Measurements from ENCODE around the gene SLAMF7.
"Not testable (repeated sequence)": the region's sequence is repeated elsewhere in the genome, so short reads cannot be mapped to it uniquely, and the experiment has no call there.

Gene SLAMF7

DNA sequence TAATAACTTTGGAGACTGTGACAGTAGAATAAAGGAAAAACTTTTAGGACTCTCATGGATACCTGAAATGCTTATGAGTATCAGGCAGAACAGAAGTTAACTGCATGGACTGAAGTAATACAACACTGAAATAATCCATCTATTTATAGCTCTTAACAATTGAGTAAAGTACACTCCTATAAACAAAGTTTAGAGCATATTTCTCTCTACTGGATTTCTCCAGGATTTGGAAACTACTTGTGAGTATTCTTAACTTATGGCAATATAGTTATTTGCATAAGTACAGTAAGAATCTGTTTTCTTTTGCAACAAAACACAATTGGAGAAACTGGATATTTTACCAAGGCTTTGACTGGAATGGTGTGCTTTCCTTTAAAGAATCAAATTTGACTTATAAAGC is 17.6 kb upstream of the SLAMF7 start:
- DNase-seq: no peak

- no peak for DNase-seq
Measured at GRCh38 chr1:160722726-160723125, 16.3 kb upstream of the SLAMF7 start.

GRCh38 chr1:160723332-160723731 is 15.7 kb upstream of the SLAMF7 start:
- DNase-seq: no peak

- DNase-seq: no peak
Measured at GRCh38 chr1:160724465-160725242, 14.4 kb upstream of the SLAMF7 start.

DNA sequence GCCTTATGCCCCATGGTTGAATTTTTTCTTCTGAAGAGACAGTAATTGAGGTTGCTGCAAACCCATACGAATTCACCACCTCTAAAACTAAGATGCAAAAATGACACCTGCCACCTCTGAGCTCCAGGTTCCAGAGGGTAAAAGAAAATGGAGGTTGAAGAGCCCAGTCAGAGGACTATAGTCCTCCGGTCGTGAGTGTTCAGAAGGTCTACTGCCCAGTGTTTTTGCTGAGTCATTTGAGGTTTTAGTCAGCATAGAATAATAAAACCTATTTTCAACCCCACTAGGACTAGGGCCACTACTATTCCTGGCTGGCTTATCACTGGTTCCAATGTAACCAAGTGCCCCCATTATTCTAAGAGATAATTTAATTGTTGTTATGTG is 12.9 kb upstream of the SLAMF7 start:
- DNase-seq: no peak

DNA sequence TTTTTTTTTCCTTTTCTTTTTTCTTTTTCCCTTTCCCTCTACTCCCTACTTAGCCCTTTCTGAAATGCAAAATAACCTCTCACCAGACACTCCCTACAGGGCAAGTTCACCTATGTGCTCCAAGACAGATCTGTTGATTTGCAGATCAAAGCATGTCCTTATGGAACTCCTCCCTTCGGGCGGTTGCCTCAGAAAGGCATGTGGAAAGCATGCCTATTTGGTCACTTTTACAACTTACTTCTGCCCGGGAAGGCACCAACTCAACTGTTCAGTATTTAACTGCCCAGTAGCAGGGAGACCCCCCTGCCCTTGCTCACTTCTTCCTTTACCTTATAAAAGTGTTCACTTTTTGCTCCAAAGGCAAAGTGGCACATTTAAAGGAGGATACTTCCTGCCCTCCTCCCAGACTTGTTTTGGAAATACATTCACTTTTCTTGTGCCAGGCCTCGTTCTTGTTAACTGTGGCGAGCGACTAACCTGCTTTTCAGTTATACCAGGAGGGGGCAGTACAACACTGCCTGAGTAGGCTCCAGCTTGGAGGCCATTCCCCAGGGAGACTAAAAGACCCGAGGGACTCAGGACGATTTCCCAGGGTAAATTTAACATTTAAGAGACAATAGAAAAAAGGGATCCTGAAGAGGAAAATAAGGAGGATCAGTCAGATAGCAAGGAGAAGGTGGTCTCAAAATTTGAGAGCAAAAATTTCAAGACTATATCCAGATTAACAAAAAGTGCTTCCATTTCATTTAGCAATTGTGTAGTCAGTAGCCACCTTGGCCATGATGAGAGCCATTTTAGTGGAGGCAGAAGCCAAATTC is 12.3 kb upstream of the SLAMF7 start:
- DNase-seq: peak; percentile 74

DNA sequence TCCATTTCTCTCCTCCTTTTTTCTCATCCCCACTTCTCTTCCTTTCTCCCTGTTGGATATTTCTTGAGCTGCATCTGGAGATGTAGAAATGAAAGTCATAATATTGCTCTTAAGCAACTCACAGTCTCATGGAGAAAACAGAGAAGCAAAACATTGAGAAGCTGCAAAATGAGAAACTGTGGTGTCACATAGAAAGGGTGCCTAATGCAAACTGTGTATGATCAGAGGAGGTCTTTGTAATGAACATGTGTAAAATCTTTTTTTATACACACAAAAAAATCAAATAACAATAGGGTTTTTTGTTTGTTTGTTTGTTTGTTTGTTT is 11.8 kb upstream of the SLAMF7 start:
- DNase-seq: no peak

DNA sequence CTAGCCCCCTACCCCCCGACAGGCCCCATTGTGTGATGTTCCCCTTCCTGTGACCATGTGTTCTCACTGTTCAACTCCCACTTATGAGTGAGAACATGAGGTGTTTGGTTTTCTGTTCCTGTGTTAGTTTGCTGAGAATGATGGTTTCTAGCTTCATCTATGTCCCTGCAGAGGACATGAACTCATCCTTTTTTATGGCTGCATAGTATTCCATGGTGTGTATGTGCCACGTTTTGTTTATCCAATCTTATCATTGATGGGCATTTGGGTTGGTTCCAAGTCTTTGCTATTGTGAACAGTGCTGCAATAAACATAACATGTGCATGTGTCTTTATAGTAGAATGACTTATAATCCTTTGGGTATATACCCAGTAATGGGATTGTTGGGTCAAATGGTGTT is 7.5 kb upstream of the SLAMF7 start:
- not testable (repeated sequence) for DNase-seq

DNA sequence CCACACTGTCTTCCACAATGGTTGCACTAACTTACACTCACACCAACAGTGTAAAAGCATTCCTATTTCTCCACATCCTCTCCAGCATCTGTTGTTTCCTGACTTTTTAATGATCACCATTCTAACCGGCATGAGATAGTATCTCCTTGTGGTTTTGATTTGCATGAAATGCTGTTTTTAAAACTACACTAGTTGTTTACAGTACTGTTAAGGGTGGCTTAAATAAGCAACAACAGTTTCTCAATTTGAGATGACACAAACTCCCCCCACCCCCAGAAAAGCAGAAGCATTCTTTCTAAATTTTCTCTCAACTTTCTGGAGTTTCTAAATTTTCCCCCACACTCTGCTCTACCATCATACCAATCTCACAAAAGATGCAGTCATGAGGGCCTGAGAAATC is 7.1 kb upstream of the SLAMF7 start:
- DNase-seq: no peak

DNA sequence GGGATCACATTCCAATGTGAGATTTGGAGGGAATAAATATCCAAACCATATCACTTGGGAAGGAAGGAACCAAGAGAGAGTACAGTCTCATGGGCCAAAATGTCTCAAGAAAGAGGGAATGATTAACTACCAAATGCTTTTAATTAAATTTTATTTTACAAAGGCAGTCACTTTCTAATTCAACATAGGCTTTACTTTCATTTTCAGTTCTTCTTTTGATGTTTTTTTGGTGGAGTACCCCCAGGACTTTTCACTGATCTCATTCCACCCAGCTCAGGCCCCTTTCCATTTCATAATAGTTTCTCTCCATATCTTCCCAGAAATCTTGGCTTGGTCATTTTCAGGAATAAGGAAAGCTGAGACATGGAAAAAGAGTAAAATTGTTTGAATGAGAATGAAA is 5.1 kb upstream of the SLAMF7 start:
- DNase-seq: no peak

GRCh38 chr1:160734301-160734700 is 4.7 kb upstream of the SLAMF7 start:
- DNase-seq: no peak

GRCh38 chr1:160738271-160738670 is 776 bp upstream of the SLAMF7 start:
- no peak for DNase-seq

- no peak for DNase-seq
Measured at GRCh38 chr1:160740133-160740688, 1.2 kb downstream of the SLAMF7 start.

DNA sequence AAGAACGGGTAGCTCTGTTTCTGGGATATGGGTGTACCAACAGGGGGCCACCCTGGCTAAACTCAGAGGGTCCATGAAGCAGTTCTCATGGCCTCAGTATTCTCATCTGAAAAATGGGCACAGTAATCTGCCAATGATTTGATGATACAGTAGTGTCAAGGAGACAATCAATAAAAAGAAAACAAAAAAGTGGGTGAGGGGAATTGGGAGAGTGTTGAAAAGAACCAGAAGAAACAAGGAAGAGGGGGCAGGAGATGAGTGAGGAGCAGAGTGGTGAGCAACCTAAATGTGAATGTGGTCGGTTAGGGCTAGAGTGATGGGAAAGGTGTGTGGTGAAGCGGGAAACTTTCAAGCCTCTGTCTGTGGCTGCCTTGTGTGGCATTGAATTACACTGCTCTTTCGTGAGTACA is 2.0 kb downstream of the SLAMF7 start:
- no peak for DNase-seq

DNA sequence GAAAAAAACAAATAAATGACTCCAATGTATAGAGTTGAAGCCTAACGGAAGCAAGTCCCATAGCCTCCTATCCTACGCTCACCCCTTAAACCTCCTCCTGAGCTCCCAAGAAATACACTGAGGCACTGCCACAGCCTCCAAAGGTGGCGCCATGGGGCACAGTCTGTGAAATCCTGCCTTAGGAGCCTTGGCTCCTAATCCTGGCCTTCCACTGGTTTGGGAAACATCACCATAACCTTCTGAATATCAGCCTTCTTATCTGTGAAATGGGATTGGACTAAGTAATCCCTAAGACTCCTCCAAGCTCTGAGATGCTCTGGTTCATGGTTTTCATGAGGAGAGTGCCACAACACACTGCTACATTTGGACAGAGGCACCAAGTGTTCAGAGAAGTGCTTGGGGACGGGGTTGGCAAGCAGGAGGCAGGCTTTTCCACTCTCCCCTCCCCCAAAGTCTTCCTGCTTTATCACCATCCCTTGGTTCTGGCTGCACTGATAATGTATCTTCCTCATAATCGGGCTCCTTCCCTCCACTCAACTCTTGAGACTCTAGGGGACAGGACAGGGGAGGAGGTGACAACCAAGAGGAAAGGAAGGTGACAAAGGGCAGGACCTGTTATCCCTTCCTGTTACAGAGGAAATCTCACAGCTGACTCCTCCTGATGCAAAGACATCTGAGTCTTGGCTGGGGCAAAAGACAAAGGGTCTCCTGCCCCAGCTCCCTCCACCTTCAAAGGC is 2.7 kb downstream of the SLAMF7 start:
- no peak for DNase-seq

GRCh38 chr1:160742428-160743127 is 3.5 kb downstream of the SLAMF7 start:
- DNase-seq: no peak

DNA sequence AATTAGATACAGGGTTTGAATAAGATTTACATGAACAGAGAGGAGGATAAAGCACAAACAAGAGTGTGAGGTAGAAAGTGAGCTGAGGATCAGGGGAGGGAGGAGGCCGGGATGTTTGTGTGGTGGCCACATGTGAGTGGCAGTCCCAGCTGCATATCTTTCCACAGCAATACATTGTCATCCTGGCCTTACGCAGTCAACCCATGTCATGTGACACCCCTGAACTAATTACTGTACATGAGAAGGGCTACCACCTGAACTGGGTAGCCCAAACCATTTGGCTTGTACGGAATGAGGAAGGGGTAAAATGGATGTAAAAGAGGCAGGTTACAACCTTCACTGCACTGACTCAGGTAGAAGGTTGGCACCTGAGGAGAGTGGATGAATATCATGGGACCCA is 4.2 kb downstream of the SLAMF7 start:
- DNase-seq: no peak

DNA sequence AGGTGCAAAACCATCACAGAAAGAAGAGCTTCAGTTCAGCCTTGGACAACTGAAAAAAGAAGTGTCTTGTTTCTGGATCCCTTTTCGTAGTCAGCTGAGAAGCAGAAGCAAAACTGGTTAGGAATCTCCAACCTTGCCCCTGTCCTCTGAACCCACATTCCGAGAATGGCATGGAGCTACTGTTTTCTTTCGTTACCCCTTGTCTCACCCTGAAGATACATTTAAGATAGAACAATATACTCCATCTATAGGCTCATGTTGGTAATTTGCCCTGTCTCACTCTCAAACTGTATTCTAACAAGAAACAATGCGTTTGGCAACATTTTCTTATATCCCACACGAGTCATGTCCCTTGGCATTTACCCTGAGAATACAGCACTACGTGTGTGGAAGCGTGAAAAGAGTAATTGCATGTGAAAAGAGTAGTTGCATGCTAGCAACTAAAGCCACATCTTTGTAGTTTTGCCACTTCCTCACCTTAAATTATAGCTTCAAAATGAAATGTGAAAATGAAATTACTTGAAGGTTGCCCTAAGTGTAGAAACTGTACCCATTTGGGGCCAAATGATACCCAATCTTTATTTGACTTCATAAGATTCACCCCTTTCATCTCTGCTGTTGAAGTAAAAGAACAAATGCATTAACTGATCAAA is 5.3 kb downstream of the SLAMF7 start:
- DNase-seq: no peak

- DNase-seq: no peak
Measured at GRCh38 chr1:160744852-160745520, 5.9 kb downstream of the SLAMF7 start.

GRCh38 chr1:160745551-160745950 is 6.5 kb downstream of the SLAMF7 start:
- no peak for DNase-seq

DNA sequence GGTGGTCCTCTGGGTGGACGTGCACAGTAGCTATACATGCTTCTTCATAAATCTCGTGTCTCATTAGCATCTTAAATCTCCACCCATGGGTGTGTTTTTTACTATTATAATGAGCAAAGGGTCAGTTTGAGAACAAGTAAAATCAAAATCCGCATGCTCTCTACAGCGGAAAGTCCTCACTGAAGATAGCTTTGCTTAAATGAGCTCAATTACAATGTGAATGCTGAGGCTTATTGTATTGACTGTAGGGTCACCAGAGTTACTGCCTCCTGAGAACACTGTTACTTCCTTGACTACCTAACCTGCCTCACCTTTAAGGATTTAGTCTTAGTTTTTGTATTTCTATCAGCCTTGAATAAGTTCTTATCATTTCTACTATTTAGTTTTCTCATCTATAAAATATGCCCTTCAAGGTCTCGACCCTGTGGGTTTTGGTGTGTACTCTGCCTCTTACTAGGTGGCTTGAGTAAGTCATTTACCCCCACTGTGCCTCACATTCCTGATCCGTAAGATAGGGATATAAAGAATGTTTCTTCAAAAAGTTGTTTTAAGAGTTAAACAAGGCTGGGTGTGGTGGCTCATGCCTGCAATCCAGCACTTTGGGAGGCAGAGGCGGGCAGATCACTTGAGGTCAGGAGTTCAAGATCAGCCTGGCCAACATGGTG is 7.9 kb downstream of the SLAMF7 start:
- no peak for DNase-seq

All from NCI-H2107 (cell line).